ENCODE data around the gene FKRP. TPM values are rescaled to one million over a fixed set of nuclear protein-coding genes. Genes with fewer than 3 reads are reported as not detected.

FKRP gene
- total and polyA plus RNA-seq, 2 of the 13 experiments (the other 11 are each of a cell fraction or from before 2014, with no cell fraction given), result 7.3 to 9.8 TPM

DNA sequence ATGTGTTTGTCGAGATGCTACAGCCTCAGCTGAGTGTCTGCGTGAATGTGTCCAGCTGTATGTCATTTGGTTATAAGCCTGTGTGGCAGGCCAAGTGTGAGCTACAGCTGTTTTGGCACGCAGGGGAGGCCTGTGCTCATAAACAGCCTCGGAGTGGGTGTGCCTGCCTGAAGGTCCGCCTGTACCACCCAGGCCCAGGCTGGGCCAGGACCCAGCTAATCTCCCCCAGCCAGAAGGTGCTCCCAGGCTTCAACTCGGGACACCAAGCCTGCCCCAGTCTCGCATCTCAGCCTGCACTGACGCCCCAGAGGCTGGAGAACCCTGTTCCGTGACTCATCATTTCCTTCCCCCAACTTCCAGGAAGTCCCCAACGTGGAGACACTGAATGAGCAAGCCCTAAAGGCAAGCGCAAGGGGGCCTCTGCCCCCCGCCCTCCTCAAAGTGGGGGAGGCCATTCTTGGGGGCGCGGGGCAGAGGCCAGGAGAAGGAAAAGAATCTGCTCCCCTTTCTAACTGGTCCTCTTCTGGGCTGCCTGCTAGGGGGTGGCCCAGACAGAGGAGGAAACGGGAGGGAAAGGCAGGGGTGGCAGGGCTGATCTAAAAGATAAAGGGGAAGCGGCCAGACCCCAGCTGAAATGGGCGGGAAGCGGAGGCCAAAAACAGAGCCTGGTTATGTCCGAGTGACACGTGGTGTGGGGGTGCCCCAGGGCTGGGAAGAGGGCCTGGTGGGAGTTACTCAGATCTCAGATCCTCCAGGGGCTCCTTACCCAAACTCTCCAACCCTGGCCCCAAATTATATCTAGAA is 40.6 kb downstream of the FKRP start (continued):
- TF ChIP-seq SMAD1 (CRISPR knock-in tag; IDR thresholded peaks at IDR 0.05; ENCODE audit: borderline replicate concordance, low read depth), result no peak
- no peak for TF ChIP-seq ARNT (IDR thresholded peaks at IDR 0.05)
- TF ChIP-seq ZFP62 (CRISPR knock-in tag; IDR thresholded peaks at IDR 0.05), result no peak
- TF ChIP-seq LCORL (IDR thresholded peaks at IDR 0.05), result no peak
- 0 out of 2 replicates have a peak, but pooled peaks have one; percentile 10 for TF ChIP-seq LCORL (CRISPR knock-in tag; IDR thresholded peaks at IDR 0.05)
- no peak for TF ChIP-seq ZNF672 (CRISPR knock-in tag; IDR thresholded peaks at IDR 0.05)
- no peak for TF ChIP-seq ZBTB7B (CRISPR knock-in tag; IDR thresholded peaks at IDR 0.05)
- TF ChIP-seq ZNF496 (CRISPR knock-in tag; IDR thresholded peaks at IDR 0.05; ENCODE audit: insufficient replicate concordance), result no peak
- TF ChIP-seq, protein P1, sequence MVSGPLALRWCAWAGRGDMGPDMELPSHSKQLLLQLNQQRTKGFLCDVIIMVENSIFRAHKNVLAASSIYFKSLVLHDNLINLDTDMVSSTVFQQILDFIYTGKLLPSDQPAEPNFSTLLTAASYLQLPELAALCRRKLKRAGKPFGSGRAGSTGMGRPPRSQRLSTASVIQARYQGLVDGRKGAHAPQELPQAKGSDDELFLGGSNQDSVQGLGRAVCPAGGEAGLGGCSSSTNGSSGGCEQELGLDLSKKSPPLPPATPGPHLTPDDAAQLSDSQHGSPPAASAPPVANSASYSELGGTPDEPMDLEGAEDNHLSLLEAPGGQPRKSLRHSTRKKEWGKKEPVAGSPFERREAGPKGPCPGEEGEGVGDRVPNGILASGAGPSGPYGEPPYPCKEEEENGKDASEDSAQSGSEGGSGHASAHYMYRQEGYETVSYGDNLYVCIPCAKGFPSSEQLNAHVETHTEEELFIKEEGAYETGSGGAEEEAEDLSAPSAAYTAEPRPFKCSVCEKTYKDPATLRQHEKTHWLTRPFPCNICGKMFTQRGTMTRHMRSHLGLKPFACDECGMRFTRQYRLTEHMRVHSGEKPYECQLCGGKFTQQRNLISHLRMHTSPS (CRISPR knock-in tag; IDR thresholded peaks at IDR 0.05; ENCODE audit: low read depth), result no peak
- peak; percentile 30 to 46; a peak in 3 of 4 replicates for TF ChIP-seq POLR2A (IDR thresholded peaks at IDR 0.05; ENCODE audit: insufficient read depth in 1 of 2, low read depth in 2 of 2, low read length in 2 of 2)
- no peak for TF ChIP-seq ZNF350 (CRISPR knock-in tag; IDR thresholded peaks at IDR 0.05; ENCODE audit: borderline replicate concordance, low read depth)
- no peak for TF ChIP-seq ZNF282 (IDR thresholded peaks at IDR 0.05; ENCODE audit: partially characterized antibody)
- TF ChIP-seq, protein P2, sequence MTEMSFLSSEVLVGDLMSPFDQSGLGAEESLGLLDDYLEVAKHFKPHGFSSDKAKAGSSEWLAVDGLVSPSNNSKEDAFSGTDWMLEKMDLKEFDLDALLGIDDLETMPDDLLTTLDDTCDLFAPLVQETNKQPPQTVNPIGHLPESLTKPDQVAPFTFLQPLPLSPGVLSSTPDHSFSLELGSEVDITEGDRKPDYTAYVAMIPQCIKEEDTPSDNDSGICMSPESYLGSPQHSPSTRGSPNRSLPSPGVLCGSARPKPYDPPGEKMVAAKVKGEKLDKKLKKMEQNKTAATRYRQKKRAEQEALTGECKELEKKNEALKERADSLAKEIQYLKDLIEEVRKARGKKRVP (CRISPR knock-in tag; IDR thresholded peaks at IDR 0.05), result peak in 1 of 2 experiments; percentile 57; a peak in 2 of 4 replicates
- peak; percentile 41; the same call in 1 of the 2 replicates for TF ChIP-seq ETV5 (CRISPR knock-in tag; IDR thresholded peaks at IDR 0.05; ENCODE audit: borderline replicate concordance)
- TF ChIP-seq, protein P3, sequence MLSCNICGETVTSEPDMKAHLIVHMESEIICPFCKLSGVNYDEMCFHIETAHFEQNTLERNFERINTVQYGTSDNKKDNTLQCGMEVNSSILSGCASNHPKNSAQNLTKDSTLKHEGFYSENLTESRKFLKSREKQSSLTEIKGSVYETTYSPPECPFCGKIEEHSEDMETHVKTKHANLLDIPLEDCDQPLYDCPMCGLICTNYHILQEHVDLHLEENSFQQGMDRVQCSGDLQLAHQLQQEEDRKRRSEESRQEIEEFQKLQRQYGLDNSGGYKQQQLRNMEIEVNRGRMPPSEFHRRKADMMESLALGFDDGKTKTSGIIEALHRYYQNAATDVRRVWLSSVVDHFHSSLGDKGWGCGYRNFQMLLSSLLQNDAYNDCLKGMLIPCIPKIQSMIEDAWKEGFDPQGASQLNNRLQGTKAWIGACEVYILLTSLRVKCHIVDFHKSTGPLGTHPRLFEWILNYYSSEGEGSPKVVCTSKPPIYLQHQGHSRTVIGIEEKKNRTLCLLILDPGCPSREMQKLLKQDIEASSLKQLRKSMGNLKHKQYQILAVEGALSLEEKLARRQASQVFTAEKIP (CRISPR knock-in tag; IDR thresholded peaks at IDR 0.05; ENCODE audit: borderline replicate concordance), result no peak
- TF ChIP-seq, protein P4, sequence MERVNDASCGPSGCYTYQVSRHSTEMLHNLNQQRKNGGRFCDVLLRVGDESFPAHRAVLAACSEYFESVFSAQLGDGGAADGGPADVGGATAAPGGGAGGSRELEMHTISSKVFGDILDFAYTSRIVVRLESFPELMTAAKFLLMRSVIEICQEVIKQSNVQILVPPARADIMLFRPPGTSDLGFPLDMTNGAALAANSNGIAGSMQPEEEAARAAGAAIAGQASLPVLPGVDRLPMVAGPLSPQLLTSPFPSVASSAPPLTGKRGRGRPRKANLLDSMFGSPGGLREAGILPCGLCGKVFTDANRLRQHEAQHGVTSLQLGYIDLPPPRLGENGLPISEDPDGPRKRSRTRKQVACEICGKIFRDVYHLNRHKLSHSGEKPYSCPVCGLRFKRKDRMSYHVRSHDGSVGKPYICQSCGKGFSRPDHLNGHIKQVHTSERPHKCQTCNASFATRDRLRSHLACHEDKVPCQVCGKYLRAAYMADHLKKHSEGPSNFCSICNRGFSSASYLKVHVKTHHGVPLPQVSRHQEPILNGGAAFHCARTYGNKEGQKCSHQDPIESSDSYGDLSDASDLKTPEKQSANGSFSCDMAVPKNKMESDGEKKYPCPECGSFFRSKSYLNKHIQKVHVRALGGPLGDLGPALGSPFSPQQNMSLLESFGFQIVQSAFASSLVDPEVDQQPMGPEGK (CRISPR knock-in tag; IDR thresholded peaks at IDR 0.05), result peak; percentile 93
- TF ChIP-seq, protein P5, sequence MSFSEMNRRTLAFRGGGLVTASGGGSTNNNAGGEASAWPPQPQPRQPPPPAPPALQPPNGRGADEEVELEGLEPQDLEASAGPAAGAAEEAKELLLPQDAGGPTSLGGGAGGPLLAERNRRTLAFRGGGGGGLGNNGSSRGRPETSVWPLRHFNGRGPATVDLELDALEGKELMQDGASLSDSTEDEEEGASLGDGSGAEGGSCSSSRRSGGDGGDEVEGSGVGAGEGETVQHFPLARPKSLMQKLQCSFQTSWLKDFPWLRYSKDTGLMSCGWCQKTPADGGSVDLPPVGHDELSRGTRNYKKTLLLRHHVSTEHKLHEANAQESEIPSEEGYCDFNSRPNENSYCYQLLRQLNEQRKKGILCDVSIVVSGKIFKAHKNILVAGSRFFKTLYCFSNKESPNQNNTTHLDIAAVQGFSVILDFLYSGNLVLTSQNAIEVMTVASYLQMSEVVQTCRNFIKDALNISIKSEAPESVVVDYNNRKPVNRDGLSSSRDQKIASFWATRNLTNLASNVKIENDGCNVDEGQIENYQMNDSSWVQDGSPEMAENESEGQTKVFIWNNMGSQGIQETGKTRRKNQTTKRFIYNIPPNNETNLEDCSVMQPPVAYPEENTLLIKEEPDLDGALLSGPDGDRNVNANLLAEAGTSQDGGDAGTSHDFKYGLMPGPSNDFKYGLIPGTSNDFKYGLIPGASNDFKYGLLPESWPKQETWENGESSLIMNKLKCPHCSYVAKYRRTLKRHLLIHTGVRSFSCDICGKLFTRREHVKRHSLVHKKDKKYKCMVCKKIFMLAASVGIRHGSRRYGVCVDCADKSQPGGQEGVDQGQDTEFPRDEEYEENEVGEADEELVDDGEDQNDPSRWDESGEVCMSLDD (CRISPR knock-in tag; IDR thresholded peaks at IDR 0.05; ENCODE audit: borderline replicate concordance), result peak; percentile 15; the same call in 1 of the 2 replicates
